Posterior vena cava (tissue), 2 donors: ENCODE data around the gene ZEB1. TPM values are rescaled to one million over a fixed set of nuclear protein-coding genes. Genes with fewer than 3 reads are reported as not detected.
"Not testable (repeated sequence)": the region's sequence is repeated elsewhere in the genome, so short reads cannot be mapped to it uniquely, and the experiment has no call there.

ENCODE experiments used
- DNase-seq: peaks from one replicate; pipeline ENCODE4 v3.0.0-alpha.2; 2020; ENCODE audit warnings: low spot score
- intact Hi-C, 2 donors: fragments of 100-400 bp; cut with DNase I; formaldehyde crosslinking; loops; one replicate each; pipeline versions ENCODE4 v1.14.1 to v1.14.2; 2022 to 2023
- total RNA-seq, 2 donors: library from RNA; stranded (reverse); fragmentation: NEBNext Ultra II Directional; extraction: Animal tissue kit (Norgen Biotek cat#: 25700); gene quantifications; one replicate each; pipeline ENCODE4 v1.2.1, GENCODE V29; 2021
- donor health status: DM: yes; HTN: yes; CAD: no.
- donor health status: DM: yes; HTN: yes; CAD: no.

Gene ZEB1
- total RNA-seq, 2 donors from 2014 or later = 118 to 141 TPM

DNA sequence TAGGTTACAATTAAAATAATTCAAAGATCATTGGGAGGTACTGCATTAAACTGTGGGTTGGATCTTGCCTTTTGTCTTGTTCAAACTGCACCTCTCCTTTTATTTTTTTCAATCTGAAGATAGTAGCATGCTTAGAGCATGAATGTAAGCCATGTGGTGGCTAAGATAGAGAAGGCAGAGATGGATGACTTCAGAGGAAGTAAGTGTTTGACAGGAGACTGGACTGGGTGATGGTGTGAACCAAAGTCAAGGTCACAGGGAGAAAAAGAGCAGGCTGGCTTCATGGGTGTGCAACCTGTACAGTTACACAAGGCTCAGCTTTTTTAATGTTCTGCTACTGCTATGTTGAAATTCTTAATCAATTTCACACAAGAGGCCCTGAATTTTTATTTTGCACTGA is 85.6 kb downstream of the ZEB1 start:
- intact Hi-C loops = no loop called here
- no peak for DNase-seq

DNA sequence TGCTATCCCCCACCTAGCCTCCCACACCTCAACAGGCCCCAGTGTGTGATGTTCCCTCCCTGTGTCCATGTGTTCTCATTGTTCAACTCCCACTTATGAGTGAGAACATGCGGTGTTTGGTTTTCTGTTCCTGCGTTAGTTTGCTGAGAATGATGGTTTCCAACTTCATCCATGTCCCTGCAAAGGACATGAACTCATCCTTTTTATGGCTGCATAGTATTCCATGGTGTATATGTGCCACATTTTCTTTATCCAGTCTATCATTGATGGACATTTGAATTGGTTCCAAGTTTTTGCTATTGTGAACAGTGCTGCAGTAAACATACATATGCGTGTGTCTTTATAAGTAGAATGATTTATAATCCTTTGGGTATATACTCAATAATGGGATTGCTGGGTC is 86.8 kb downstream of the ZEB1 start:
- DNase-seq, intact Hi-C loops: not testable (repeated sequence)

DNA sequence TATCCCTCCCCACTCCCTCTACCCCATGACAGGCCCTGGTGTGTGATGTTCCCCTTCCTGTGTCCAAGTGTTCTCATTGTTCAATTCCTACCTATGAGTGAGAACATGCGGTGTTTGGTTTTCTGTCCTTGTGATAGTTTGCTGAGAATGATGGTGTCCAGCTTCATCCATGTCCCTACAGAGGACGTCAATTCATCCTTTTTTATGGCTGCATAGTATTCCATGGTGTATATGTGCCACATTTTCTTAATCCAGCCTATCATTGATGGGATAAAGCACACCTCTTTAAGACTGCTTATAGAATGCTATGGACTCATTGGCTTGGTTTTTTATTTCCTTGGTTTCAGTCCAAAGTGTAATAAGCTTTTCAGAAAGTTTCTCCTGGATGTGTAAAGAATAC is 93.4 kb downstream of the ZEB1 start:
- intact Hi-C loops, DNase-seq: not testable (repeated sequence)

DNA sequence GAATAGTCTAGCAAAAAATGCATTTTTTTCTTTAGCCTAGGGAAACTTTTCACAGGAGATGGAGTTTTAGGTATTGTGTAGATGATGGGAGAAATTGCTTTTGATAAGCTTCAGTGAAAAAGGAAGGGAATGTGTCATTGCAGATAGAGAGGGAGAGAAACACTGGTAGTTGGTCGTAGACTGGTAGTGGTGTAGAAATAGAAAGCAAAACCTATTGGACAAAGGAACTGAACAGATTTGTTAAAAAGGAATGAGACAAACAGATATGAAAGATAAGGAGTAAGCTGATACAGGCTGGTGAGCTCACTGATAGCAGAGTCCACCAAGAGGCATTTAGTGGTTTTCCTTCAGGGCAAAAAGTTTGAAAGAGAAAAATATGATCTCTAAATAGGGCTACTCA is 94.3 kb downstream of the ZEB1 start:
- no peak for DNase-seq
- intact Hi-C loops = no loop called here

DNA sequence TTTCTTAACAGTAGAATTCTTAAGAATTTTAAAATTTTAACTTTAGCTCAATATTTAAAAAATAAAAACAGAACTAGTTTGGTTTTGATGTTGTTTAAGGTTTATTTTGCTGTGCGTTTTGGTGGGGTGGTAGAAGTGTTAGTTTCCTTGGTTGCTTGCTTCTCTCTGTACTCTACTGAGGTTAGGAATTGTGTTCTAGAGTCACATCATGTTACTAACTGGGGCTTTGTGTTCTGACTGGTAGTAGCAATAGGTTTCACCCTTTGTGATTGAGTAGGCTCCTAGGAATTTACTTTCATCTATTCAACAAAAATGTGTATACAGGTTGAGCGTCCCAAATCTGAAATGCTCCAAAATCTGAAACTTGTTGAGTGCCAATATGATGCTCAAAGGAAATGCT is 99.5 kb downstream of the ZEB1 start:
- intact Hi-C loops = no loop called here
- DNase-seq = no peak

DNA sequence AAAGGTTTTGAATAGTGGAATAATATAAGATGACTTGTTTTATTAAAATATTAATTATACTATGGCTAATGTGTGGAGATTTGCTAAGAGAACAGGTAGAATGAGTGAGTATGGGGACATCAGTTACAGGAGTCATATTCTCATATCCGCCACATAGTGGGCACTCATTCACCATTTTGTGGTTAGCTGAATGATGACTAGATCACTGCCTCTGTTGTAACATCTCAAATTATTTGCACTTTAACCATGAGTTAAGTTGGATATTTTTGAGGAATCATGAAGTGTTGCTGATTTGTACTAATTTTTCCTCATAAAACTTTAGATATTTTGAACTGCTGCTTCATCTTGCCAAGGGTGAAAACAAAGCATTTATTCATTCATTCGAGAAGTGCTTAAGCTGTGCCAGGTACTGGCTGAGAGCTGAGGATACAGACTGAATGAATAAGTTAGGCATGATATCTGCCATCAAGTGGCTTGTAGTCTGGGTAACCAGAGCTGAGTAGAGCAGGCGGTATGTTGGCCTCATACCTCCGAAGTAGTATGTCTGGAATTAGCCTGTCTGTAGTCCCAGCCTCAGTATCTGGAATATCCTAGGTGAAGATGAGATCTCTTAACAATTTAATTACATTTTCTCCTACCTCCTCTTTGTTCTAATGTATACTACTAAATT is 100.5 kb downstream of the ZEB1 start:
- DNase-seq = no peak
- intact Hi-C loops = no loop called here

DNA sequence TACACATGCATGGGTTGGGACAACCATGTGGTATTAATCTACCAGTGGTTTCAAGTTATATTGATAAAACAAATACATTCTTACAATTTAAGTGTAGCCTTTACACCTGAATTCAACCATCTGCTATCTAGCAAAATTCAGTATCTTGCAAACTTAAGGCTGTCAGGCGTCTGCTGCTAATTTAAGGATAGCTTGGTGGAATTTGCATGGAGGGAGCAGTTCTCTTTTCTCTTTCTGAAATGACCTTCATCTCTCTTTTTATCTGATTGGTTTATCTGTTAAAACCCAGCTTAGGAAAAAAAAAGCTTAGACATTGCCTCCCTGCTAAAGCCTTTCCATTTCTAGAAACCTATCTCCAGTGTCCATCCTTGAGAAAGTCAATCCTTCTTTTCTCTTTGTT is 102.3 kb downstream of the ZEB1 start:
- no peak for DNase-seq
- intact Hi-C loops = no loop called here

DNA sequence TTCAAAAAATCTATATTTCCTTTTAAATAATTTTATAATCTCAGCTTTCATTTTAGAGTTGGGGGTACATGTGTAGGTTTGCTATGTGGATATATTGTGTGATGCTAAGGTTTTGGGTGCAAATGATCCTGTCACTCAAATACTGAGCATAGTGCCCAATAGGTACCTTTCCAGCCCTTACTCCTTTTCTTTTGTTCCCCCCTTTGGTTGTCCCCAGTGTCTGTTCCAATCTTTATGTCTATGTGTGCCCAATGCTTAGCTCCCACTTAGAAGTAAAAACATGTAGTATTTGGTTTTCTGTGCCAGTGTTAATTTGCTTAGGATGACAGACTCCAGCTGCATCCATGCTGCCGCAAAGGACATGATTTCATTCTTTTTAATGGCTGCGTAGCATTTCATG is 103.6 kb downstream of the ZEB1 start:
- intact Hi-C loops = no loop called here
- DNase-seq = no peak

DNA sequence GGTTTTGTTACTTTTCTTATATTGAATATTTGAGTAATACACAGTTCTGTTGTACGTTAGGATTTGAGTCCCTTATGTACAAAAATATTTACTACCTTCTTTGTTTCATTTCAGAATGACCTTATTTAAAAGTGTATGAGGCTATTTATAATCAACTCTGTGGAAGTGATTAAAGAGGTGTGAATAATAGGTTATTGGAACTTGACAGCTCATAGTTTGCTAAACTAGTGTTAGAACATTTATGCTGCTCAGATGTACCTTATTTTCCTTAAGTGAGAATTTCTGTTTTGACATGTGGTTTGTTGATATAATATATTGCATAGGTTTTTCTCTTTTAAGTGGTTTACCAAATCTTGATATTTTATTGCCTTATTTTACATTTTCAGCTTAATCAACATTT is 105.5 kb downstream of the ZEB1 start:
- no peak for DNase-seq
- intact Hi-C loops = no loop called here

DNA sequence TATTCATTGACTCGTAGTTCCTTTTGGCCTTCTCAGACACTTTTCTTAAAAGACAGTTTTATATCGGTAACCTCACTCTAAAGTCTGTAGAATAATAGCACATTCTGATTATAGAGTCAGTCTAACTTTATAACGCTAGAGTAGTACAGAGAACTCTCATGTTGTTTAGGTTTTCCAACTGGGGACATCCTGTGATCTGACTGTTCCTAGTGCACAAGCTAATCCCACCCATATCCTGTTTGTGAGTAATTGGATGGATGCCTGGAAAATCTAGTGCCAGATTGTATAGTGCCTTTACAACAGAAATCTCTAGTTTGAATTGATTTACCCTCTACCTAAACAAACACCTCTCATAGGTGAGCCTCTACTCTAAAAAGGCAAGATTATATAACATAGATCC is 107.4 kb downstream of the ZEB1 start:
- intact Hi-C loops = no loop called here
- DNase-seq = no peak

DNA sequence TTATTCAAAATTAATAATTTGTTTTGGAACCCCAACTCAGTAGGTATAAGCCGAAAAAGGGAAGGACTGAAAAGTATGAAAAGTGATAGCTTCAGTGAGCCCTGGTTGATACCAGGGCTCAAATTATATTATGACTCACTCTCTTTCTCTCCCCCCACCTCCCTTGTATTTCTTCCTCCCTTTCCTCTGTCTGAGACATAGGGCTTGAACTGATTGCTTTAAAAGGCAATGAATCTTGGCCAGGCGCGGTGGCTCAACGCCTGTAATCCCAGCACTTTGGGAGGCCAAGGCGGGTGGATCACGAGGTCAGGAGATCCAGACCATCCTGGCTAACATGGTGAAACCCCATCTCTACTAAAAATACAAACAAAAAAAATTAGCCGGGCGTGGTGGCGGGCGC is 108.3 kb downstream of the ZEB1 start:
- DNase-seq, intact Hi-C loops: not testable (repeated sequence)

DNA sequence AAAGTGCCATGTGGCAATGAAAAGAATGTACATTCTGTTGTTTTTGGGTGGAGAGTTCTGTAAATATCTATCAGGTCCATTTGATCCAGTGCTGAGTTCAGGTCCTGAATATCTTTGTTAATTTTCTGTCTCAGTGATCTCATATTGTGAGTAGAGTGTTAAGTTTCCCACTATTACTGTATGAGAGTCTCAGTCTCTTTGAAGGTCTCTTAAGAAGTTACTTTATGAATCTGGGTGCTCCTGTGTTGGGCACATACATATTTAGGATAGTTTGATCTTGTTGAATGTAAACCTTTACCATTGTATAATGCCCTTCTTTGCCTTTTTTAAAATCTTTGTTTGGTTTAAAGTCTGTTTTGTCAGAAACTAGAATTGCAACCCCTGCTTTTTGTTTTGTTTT is 109.5 kb downstream of the ZEB1 start:
- DNase-seq, intact Hi-C loops: not testable (repeated sequence)

DNA sequence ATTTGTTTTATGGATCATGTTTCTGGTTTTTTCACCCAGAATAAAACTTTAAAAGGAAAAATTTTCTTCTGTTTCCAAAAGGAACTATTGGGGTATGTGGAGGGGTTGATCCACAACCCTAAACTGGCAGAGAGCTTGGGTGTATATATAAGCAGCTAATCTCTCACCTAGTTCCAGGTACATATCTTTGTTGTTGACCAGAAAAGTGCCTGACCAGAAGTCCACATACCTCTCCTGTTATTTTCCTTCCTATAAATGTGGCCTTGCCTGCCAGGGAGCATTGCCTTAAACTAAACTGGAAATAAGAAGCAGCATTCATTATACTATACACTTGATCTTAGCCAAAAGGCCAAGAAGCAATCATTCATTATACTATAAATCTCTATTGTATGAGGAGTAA is 112.0 kb downstream of the ZEB1 start:
- intact Hi-C loops = no loop called here
- no peak for DNase-seq

DNA sequence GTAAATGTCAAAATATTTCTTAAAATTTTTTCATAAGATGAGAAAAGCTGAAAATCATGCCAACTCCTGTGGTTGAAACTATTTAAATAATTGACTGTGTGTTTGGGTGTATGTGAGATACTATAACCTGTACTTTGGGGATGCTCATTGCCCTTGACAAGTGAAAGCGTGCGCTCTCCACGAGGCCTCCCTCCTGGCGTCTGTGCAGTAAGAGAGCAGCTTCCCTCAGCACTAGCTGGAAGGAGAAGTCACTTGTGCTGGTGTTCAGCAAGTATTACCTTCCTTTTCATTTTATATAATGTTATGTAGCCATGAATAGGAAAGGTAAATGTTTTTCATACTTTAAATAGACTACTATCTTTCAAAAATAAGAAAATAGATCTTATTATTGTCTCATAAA is 118.9 kb downstream of the ZEB1 start:
- intact Hi-C loops = no loop called here
- DNase-seq = no peak

DNA sequence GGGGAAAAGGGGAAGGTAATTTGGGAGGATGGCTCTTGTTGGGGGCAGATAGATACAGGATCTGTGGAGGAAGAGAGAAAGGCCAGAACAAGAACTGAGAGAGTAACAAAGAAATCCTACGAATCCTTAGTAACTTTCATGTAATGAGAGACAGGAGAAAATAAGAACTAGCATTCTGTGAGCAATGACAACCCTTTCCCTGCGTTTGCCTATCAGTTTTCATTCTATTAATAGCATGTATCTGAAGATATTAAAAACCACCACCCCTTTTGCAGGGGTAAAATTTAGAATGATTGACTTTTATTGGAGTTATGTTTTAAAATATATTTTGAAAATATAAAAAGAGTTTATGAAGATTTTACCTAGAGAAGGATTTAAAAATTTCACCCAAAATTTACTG is 132.8 kb downstream of the ZEB1 start:
- intact Hi-C loops = no loop called here
- no peak for DNase-seq

DNA sequence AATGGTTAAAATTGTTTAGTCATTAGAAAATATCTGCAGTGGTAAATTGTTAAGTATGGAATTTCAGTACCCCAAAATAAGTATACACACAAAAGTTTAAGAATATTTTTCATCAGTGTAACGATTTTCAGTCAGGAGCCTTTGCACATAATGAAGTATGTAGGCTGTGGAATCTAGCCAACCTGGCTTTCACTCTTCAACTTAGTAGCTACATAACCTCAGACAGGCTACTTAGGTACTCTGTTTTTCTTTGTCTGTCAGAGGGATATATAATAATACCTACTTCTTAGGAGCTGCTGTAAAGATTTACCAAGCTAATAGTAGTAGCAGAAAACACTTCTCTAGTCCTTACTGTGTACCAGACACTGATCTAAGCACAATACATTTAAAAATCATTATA is 137.5 kb downstream of the ZEB1 start:
- DNase-seq = no peak
- intact Hi-C loops = no loop called here

DNA sequence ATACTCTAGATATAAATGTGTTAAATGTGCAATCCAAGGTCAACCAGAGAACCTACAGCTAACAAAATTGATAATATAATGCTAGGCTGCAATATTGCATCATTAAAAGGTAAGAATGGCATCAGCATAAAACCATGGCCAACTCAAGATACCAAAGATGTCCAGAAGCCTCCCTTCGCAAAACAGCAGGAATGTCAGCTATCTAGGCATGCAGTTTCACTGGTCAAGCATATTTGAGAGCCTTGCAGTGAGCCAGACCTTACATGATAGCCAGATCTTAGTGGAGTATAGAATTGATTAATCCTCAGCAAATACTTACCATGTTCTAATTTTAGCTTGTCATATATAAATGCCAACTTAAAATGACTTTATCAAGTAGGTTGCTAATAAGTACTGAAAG is 138.8 kb downstream of the ZEB1 start:
- no peak for DNase-seq
- intact Hi-C loops = no loop called here

DNA sequence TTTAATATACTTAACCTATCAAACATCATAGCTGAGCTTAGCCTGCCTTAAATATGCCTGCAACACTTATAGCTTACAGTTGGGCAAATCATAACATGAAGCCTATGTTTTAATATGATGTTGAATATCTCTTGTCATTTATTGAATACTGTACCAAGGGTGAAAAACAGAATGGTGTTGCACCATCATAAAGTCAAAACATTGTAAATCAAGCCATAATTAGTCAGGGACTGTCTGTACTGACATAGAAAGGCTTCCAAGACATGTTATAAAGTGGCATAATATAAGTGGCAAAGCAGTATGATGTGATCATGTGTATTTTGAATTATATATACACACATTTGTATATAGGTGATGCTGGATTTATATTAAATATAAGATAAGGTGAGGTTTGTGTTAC is 140.0 kb downstream of the ZEB1 start:
- no peak for DNase-seq
- intact Hi-C loops = no loop called here

DNA sequence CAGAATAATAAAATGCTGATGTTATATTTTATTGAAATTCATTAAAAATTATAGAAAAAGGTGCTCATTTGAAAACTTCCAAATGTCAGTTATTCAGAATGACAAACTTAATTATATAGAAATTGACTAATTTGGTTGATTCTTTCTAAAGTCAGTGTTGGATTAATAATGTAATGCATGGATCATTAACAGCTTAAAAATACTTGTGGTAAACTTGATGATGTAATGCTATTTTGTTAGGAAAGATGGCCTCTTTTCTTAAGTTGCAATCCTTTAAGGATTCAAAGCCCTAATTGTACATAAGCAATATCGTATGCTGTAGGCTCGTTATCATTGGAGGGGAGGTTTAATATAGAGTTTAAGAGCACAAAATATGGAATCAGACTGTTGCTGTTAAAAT is 141.2 kb downstream of the ZEB1 start:
- intact Hi-C loops = no loop called here
- no peak for DNase-seq

DNA sequence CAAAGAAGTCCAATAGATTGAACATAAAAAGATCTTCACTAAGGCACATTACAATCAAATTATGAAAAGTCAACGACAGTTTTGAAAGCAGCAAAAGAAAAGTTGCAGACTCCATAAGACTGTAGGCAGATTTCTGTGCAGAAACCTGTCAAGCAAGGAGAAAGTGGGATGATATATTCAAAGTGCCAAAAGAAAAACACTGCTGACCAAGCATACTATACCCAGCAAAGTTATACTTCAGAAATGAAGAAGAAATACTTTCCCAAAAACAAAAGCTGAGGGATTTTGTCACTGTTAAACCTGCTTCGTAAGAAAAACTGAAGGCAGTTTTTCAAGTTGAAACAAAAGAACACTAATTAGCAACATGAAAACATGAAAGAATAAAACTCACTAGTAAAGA is 145.5 kb downstream of the ZEB1 start:
- DNase-seq = no peak
- intact Hi-C loops = no loop called here

DNA sequence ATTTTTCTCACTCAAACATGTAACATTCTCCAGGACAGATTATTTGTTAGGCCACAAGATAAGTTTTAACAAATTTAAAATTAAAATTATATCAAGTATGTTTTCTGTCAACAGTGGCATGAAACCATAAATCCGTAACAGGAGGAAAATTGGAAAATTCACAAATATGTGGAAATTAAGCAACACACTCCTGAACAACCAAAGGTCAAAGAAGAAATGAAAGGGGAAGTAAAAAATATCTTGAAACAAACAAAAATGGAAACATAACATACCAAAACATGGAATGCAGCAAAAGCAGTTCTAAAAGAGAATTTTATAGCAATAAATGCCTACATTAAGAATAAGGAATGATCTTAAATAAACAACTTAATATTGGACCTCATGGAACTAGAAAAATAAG is 147.3 kb downstream of the ZEB1 start:
- intact Hi-C loops = no loop called here
- no peak for DNase-seq
